ENCODE results near the gene PRTFDC1. TPM values are rescaled to one million over a fixed set of nuclear protein-coding genes. Genes with fewer than 3 reads are reported as not detected.

The PRTFDC1 gene
- total RNA-seq, 4 donors from 2014 or later: 0.31 to 5.4 (median 2.3) TPM; not detected in 1

GRCh38 chr10:24872049-24872789 lies 80.2 kb downstream of the PRTFDC1 start:
- H3K4me3 ChIP-seq: no peak overlapping the region
- H3K27ac ChIP-seq: no peak overlapping the region
- no peaks in the 10 kb centered on the region for H3K36me3 ChIP-seq
- no peaks in the 10 kb centered on the region for H3K9me3 ChIP-seq
- DNase-seq (no peak), ATAC-seq (no peak)
- TF ChIP-seq POLR2A (IDR thresholded peaks at IDR 0.05) (no peak), CTCF (IDR thresholded peaks at IDR 0.05 in 4 of 5, conservative IDR thresholded peaks at IDR 0.05 in 1 of 5) (no peak)
- no peaks in the 10 kb centered on the region for H3K27me3 ChIP-seq
- intact Hi-C loops (cut with DNase I; ENCODE audit: low total_unique reads): no loop called here
- peaks cover 0 to 7% of the 10 kb centered on the region in 2 donors for H3K4me1 ChIP-seq
- in situ Hi-C loops (cut with MboI; ENCODE audit: low sequenced_read_pairs in 4 of 4): no loop called here

- no peaks in the 10 kb centered on the region for H3K36me3 ChIP-seq
- in situ Hi-C loops (cut with MboI; ENCODE audit: low sequenced_read_pairs in 4 of 4): no loop called here
- H3K27me3 ChIP-seq: no peaks in the 10 kb centered on the region
- peaks cover 0 to 7% of the 10 kb centered on the region in 2 donors for H3K4me1 ChIP-seq
- no peak for DNase-seq
- no peak for TF ChIP-seq CTCF (IDR thresholded peaks at IDR 0.05 in 4 of 5, conservative IDR thresholded peaks at IDR 0.05 in 1 of 5)
- no peak for TF ChIP-seq POLR2A (IDR thresholded peaks at IDR 0.05)
- intact Hi-C loops (cut with DNase I; ENCODE audit: low total_unique reads): no loop called here
- no peaks in the 10 kb centered on the region for H3K9me3 ChIP-seq
- no peak overlapping the region for H3K27ac ChIP-seq
- H3K4me3 ChIP-seq: no peak overlapping the region
- no peak for ATAC-seq
Measured at GRCh38 chr10:24871011-24871935, 81.1 kb downstream of the PRTFDC1 start.

- intact Hi-C loops (cut with DNase I; ENCODE audit: low total_unique reads) (no loop called here), in situ Hi-C loops (cut with MboI; ENCODE audit: low sequenced_read_pairs in 4 of 4) (no loop called here)
- TF ChIP-seq CTCF (IDR thresholded peaks at IDR 0.05 in 4 of 5, conservative IDR thresholded peaks at IDR 0.05 in 1 of 5) (no peak), POLR2A (IDR thresholded peaks at IDR 0.05) (no peak)
- Histone ChIP-seq H3K9me3 (no peaks in the 10 kb centered on the region), H3K4me1 (peaks cover 0 to 7% of the 10 kb centered on the region in 2 donors), H3K27me3 (no peaks in the 10 kb centered on the region), H3K4me3 (no peak overlapping the region), H3K27ac (no peak overlapping the region), H3K36me3 (no peaks in the 10 kb centered on the region)
- DNase-seq (no peak), ATAC-seq (no peak)
Measured at GRCh38 chr10:24869354-24870015, 82.9 kb downstream of the PRTFDC1 start.

GRCh38 chr10:24866604-24867583 lies 85.5 kb downstream of the PRTFDC1 start:
- no peaks in the 10 kb centered on the region for H3K36me3 ChIP-seq
- H3K4me1 ChIP-seq: no peaks in the 10 kb centered on the region
- peak overlapping the region in 1 of 4 donors; percentile 10 for H3K4me3 ChIP-seq
- intact Hi-C loops (cut with DNase I; ENCODE audit: low total_unique reads) (no loop called here), in situ Hi-C loops (cut with MboI; ENCODE audit: low sequenced_read_pairs in 4 of 4) (no loop called here)
- ATAC-seq (peak; percentile 58 to 75), DNase-seq (peak in 1 of 2 donors; percentile 35)
- TF ChIP-seq POLR2A (IDR thresholded peaks at IDR 0.05): no peak
- H3K9me3 ChIP-seq: no peaks in the 10 kb centered on the region
- H3K27ac ChIP-seq: no peak overlapping the region
- no peaks in the 10 kb centered on the region for H3K27me3 ChIP-seq
